ENCODE results near the gene GFM1.

Gene GFM1

DNA sequence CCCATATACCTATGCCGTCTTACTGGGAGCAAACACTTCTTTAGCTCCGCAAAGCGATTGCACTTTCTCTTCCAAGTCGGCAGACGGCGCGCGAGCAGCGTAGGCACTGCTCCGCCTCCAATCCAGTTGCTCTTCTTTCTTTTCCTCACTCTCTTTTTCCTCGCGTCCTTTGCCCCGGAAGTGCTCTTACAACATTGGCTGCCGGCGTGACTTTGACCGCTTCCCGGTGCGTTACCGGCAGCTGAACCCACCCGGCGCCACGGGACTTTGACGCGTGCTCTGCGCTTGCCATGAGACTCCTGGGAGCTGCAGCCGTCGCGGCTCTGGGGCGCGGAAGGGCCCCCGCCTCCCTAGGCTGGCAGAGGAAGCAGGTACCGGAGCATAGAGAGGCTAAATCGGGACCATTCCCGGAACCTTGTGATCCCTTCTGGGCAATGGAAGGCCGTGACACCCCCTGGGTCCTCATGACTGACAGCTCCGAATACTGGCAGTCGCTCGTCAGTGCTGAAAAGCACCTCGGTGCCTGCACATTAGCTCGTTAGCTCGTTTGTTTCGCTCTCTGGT is at the start of gene GFM1:
GFM1 (plus strand) TSS at position 183 of the 564 bp plus-strand sequence; CDS start at position 291, 108 bp downstream.
- peak; percentile 95 for DNase-seq

DNA sequence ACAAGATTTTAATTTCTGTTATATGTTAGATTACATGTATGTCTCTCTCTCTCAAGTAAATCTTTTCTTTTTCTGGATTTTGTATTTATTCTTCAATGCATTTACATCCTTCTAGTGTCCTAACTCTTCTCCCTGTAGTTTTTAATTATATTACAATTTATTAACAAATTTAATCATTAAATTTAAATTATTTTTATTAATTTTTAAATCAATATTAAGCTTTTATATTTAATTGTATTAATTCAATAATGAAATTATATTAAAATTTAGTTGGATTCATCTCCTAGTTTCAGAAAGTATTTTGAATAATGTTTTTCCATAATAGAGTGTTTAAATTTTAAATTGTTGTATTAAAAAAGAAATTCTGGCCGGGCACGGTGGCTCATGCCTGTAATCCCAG is 43.5 kb upstream of the GFM1 start:
- no peak for DNase-seq

DNA sequence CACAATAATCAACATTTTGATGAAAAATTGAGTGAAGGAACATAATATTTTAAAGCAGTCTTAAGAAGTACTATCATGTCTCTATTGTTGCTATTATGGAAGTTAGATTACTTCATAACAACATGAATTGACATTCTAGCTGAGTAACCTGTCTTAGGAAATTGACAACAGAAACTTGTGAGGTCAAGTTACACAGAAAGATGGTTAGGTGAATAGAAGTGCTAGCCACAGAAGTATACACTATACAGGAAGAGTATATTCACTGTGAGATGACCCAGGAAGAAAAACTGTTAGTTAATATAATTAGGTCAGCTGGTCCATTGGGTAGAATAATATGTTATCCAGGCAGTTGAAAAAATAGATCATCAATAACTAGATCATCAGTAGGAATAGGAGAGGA is 42.1 kb upstream of the GFM1 start:
- DNase-seq = no peak

GRCh38 chr3:158617982-158618875 is 26.1 kb upstream of the GFM1 start:
- no peak for DNase-seq

DNA sequence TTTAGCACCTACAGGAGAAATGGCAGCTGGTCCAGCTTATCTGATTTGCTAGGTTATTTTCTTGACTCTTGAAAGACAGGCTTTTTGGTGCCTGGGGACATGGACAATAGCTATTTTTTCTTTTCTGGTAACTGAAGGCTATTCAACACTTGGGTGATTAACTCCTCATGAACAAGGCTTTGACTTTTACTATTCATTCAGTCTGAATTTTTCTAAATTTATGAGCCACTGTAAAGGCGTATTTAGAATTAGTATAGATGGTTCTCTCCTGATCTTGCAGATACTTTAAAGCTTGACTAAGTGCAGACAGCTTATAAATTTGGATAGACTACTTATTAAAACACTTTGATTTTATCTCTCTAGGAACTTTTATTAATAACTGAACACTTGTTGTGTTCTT is 18.4 kb upstream of the GFM1 start:
- DNase-seq = no peak

GRCh38 chr3:158631981-158632380 is 12.3 kb upstream of the GFM1 start:
- no peak for DNase-seq

DNA sequence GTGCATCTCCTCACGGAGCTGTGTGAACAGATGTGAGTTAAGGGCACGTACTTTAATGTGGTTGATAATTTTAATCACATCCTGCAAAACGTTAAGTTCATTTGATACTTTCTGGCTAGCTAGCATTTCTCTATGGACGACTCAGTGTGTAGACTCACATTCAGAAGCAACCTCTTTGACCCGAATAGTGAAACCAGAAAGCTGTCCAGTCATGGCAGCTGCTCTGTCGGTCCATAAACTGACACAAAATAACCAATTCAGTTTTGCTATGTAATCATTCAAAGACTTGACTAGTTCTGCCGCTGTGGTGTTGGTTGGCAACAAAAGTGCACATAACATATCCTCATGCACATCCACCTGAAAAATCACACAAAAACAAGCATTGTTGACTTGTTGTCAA is 3.7 kb upstream of the GFM1 start:
- no peak for DNase-seq

GRCh38 chr3:158642005-158642404 is 2.3 kb upstream of the GFM1 start:
- peak; percentile 39 for DNase-seq

- no peak for DNase-seq
Observed at GRCh38 chr3:158642474-158643210, 1.7 kb upstream of the GFM1 start.

DNA sequence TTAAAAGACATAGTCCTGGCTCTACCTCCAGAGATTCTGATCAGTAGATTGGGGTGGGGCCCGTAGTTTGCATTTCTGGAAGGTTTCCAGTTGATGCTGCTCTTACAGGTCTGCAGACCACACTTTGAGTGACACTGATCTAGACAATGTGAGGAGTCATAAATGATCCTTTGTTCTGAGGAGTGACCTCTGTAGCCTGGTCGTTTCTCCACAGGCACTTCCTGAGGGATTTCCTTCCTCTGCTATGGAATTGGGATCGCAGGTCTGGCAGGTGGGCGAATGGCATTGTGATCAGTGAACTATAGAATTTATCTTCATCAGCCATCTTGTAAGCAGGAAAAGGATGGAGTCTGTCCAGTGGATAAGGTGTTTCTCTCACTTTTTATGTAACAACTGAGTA is 5.5 kb downstream of the GFM1 start:
- no peak for DNase-seq

DNA sequence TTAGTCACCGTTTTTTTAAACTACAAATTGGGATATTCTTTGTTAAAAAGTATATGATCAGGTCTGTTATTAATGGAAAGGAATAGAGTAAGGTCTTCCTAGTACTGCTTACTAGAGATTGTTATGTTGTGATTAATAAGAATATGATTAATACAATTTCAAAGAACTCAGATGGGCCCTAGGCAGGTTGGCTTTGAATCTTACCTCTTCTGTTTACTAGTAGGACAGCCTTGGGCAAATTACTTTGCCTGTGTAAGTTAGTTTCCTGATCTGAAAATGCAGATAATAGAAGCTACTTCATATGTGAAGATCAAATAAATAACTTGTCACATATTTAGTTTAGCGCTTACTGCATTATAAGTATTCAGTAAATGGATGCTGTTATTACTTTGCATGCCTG is 6.9 kb downstream of the GFM1 start:
- DNase-seq = no peak

GRCh38 chr3:158652463-158652862 is 8.1 kb downstream of the GFM1 start:
- DNase-seq = no peak

GRCh38 chr3:158658889-158659288 is 14.6 kb downstream of the GFM1 start:
- DNase-seq = no peak

DNA sequence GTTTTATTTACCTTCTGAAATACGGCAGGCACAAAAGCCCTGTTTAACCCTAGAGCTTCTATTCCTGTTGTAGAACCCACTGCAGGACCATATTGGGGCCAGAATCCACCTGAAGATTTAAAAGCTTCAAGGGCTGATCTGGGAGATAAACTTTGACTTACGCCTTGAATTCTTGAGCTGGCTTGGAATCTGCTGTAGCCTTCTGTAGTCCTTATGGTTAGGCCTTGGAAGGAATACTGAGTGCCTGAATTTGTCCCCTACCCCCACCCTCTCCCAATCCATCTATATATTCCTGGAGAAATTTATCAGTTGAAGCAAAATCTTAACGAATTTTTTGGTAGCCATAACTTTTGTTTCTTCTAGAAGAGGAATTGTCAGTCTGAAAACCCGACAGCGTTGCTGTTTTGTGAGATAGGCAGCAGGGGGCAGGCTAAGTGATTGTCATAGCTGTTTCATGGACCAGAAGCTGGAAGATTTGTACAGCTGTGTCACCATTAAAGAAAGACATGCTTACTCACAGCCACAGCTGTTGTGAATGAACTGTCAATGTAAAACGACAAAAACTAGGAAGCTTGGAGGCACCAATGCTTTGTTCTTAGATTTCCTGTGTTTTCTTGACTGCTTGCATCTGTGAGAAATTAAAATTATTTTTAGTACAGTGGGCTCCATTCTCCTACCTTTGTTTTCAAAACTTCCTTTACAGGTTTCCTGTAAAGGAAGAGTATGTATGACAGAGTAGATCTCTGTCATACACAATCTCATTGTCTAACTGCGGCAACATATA is 15.3 kb downstream of the GFM1 start:
- peak; percentile 55 for DNase-seq

GRCh38 chr3:158660711-158661110 is 16.4 kb downstream of the GFM1 start:
- DNase-seq = no peak

- DNase-seq = no peak
Observed at GRCh38 chr3:158663246-158663645, 18.9 kb downstream of the GFM1 start.

DNA sequence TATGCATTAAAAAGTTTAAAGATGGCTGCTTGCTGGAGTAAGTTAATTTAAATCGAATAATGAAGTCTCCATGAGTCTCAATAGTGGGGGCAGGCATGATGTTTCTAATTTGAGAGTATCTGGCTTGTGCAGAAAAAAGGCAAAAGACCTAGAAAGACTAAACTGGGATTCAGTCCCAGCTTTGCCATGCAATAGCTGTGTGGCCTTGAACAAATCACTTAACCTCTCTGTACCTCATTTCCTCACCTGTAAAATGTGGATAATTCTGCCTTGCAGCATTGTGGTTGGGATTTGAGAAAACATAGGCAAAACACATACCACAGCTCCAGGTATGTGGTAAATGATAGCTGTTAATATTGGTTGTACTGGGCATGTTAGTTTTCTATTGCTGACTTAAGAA is 19.5 kb downstream of the GFM1 start:
- DNase-seq = no peak

- DNase-seq = no peak
Observed at GRCh38 chr3:158666416-158666815, 22.1 kb downstream of the GFM1 start.

DNA sequence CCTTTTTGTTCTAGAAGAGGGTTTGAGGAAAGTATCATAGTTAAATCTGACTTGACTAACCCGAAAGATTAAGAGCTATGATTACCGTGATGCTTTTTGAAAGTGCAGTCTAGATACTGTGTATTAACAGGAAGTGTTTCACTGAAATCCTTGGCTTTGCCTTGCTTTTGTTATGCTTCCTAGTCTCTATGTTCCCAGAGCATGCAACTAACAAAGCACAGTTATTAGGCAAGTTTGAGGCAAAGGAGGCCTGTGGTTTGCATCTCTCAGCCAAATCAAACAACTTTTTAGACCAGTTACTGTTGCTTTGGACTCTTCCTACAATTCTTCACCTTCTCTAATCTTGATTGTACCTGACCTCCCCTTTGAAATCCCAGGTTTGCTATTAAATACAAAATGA is 24.2 kb downstream of the GFM1 start:
- no peak for DNase-seq

DNA sequence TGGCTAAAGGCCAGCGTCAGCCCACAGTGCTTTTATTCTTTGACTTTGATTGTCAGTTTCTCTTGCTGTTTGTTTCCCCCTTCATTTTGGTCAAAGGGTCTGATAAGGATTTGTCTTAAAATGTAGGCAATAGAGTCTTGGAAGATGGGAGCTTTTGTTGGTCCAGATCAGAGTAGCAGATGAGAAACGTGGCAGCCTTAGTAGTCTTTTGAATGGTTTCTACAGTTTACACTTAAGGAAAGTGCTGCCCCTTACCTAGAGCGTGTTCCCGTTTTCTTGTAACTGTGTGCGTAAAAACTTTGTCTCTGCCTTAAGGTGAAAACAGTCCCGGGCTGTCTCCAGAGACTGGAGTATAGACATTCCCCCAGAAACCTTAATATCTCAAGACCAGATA is 27.5 kb downstream of the GFM1 start:
- no peak for DNase-seq

- peak; percentile 80 for DNase-seq
Observed at GRCh38 chr3:158672215-158673176, 28.2 kb downstream of the GFM1 start, which contains the start of gene LXN. Gene LXN, minus strand, starts transcription at chr3:158672648. Its CDS starts 170 bp downstream, at chr3:158672478.

GRCh38 chr3:158678687-158679086 is 34.4 kb downstream of the GFM1 start:
- DNase-seq = no peak
